ENCODE data around the gene MAPRE2.

The MAPRE2 gene

DNA sequence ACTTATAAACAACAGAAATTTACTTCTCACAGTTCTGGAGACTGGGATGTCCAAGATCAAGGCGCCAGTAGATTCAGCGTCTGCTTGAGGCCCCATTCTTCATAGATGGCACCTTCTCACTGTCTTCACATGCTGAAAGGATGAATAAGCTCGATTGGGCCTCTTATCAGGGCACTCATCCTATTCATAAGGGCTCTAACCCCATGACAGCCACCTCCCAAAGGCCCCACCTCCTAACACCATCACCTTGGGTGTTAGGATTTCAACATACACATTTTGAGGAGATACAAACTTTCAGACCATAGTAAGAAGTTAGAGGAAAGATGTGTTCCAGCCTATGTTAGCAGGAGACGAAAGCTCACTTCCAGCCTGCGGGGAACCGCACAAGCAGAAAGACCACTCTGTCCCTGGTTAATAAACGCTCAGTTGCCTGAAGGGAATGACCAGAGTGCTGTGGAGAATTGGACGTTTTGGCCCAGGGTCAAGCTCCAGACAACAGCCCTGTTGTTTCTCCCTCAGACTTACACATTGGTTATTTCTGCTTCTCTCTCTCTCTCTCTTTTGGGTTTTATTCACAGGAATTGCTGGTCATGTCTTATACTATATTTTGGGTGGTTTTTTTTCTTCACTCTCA lies 90.3 kb downstream of the MAPRE2 start:
- H3K4me3 ChIP-seq (ENCODE audit: low read depth, low read length) = no peak overlapping the region
- TF ChIP-seq, protein P1, sequence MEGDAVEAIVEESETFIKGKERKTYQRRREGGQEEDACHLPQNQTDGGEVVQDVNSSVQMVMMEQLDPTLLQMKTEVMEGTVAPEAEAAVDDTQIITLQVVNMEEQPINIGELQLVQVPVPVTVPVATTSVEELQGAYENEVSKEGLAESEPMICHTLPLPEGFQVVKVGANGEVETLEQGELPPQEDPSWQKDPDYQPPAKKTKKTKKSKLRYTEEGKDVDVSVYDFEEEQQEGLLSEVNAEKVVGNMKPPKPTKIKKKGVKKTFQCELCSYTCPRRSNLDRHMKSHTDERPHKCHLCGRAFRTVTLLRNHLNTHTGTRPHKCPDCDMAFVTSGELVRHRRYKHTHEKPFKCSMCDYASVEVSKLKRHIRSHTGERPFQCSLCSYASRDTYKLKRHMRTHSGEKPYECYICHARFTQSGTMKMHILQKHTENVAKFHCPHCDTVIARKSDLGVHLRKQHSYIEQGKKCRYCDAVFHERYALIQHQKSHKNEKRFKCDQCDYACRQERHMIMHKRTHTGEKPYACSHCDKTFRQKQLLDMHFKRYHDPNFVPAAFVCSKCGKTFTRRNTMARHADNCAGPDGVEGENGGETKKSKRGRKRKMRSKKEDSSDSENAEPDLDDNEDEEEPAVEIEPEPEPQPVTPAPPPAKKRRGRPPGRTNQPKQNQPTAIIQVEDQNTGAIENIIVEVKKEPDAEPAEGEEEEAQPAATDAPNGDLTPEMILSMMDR (IDR thresholded peaks at IDR 0.05; ENCODE audit: borderline replicate concordance, insufficient read depth, low read depth, low read length) = no peak

DNA sequence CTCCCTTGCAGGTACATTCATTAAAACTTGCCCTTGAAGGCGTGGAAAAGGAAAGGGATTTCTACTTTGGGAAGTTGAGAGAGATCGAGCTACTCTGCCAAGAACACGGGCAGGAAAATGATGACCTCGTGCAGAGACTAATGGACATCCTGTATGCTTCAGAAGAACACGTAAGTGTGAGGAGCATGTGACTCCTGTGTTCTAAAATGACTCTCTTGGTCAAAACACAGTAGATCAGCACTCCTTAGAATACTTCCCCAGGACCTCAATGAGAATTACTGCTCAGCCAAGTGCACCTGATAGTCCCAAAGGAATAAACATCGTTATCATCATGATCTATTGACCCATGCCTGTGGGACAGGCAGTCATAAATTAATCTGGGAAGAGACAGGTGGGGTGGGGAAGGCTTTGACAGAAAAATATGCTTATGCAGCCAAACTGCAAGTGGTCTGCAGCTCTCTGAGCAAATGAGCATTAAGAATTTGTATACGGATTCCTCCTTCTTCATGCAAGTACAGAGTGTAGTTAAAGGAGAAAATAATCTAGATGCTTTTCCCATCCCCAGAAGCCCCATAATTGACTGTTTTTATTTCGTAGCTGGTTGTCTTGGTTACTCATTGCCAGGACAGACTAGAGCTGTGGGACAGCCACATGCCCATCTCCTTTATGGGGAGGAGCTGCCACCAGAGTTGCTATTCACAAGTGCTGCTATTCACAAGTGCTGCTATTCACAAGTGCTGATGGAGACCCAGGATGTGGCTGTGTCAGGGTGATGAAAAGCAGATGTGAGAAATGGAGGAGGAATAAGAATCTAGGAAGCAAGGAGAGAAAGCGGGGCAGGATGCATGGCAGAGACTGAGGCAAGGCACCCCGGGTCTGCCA lies 91.0 kb downstream of the MAPRE2 start:
- no peak overlapping the region for H3K4me3 ChIP-seq (ENCODE audit: low read depth, low read length)

DNA sequence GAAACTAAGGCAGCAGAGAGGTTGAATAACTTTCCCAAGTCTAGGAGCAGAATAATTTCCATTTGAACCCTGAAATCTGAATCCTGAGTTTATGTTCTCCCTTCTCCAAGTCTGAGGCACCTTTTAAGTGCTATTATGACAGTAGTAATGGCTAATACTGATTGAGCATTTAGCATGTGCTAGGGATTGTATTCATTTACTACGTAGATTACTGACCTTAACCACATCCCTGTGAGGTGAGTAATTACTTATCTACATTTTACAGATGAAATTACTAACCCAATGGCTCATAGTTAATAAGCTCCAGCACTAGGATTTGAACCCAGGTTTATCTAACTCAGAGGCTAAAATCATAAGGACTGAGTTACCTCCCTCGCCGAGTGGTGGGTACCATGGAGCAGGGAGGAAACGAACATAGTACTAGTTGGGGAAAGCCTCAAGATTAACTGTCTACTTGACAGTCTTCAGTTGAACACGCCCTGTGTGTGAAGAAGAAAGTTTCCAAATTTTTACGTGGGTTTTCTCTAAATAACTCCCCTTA lies 93.0 kb downstream of the MAPRE2 start:
- TF ChIP-seq, protein P1 (IDR thresholded peaks at IDR 0.05; ENCODE audit: borderline replicate concordance, insufficient read depth, low read depth, low read length) = no peak
- no peak overlapping the region for H3K4me3 ChIP-seq (ENCODE audit: low read depth, low read length)

More for the DNA sequence above, 91.0 kb downstream of the MAPRE2 start:
- TF ChIP-seq, protein P1 (IDR thresholded peaks at IDR 0.05; ENCODE audit: borderline replicate concordance, insufficient read depth, low read depth, low read length) = no peak

DNA sequence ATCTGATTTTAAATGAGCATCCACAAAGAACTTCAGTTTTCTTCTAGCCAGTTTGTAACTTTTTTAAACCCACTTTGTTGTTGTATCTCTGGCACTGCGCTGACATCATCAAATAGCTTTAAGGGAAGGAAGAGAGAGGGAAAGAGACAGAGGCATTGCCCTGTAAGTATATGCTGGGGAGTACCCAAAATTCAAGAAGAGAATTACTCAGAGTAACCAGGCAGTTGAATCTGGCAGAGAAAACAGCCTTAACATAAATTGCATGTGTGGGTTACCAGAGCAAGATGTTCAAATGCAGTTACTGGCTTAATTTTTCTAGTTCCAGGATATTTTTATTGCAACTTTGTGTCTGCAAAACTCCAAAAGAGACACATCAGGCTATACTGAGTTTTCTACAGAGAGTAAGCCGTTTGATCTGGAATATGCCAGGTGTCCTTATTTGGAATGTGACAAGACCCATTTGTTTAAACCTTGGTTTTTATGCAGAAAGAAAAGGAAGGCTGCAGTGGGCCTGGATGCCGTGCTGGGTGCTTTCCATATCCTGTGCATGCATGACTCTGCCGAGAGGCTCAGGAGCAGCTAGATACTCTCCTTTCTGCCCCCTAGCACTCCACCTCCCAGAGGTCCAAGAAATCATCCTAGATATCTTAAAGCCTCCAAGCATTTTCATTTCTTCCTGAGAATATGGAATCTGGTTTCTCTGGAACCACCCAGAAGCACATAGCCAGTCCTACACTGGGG lies 93.7 kb downstream of the MAPRE2 start:
- H3K4me3 ChIP-seq (ENCODE audit: low read depth, low read length) = no peak overlapping the region
- TF ChIP-seq, protein P1 (IDR thresholded peaks at IDR 0.05; ENCODE audit: borderline replicate concordance, insufficient read depth, low read depth, low read length) = no peak

DNA sequence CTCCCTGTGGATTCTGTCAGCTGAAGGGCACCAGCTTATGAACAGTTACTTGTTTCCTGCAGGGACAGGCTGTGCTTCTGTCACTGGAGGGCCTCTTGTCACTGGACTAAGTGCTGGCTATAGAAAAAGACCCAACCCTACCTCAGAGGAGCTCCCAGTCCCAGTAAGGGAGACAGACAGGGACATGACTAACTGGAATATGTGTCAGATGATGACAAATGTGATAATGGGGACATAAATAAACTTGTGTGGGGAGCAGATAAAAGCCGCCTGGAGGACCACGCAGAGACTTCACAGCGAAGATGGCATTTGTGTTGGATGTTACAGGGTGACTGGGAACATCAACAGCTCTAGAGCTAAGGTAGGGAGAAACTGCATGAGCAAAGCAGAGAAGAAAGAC lies 95.0 kb downstream of the MAPRE2 start:
- TF ChIP-seq, protein P1 (IDR thresholded peaks at IDR 0.05; ENCODE audit: borderline replicate concordance, insufficient read depth, low read depth, low read length) = no peak
- no peak overlapping the region for H3K4me3 ChIP-seq (ENCODE audit: low read depth, low read length)

DNA sequence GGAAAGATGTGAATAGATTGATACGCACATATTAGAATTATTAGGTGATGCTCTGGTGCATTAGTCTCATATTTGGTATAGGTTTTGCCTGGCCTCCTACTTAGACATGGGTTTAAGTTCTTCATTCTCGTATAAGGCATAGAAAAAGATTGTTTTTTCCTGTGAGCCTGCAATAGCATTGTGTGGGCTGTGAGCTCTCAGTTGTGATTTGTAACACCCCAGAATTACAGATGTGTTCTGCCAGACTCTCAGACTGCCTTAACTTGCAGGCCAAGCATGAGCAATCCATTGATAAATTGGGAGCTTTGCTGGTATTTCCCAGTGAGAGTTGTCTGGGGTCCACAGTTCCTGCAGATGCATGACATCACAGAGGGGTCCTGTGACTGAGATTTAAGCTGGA lies 95.7 kb downstream of the MAPRE2 start:
- no peak overlapping the region for H3K4me3 ChIP-seq (ENCODE audit: low read depth, low read length)
- TF ChIP-seq, protein P1 (IDR thresholded peaks at IDR 0.05; ENCODE audit: borderline replicate concordance, insufficient read depth, low read depth, low read length) = no peak

Data from GM12875 (cell line).